H7 (cell line): ENCODE results near the gene CLTCL1. TPM values are rescaled to one million over a fixed set of nuclear protein-coding genes. Genes with fewer than 3 reads are reported as not detected.

Source experiments
- DNase-seq: peaks from one replicate; pipeline ENCODE4 v3.0.0; 2012
- H3K27me3 ChIP-seq: 2 replicates; pipeline ENCODE4 v1.6.0; 2011; ENCODE audit warnings: mild to moderate bottlenecking, low read length; ENCODE audit not compliant: control insufficient read depth, insufficient read depth
- H3K36me3 ChIP-seq: replicated peaks from 2 replicates; pipeline ENCODE4 v1.5.1; 2011; ENCODE audit warnings: low read length; ENCODE audit not compliant: control insufficient read depth, insufficient read depth
- H3K4me3 ChIP-seq: 2 replicates; pipeline ENCODE4 v1.5.1; 2011; ENCODE audit warnings: low read depth, mild to moderate bottlenecking, control low read depth, low read length, moderate library complexity; ENCODE audit not compliant: insufficient read depth
- total RNA-seq: library from RNA; depleted of rRNA; stranded (reverse); fragments of >200 nt; shearing (Covaris generic); gene quantifications from 2 replicates; pipeline ENCODE4 v1.2.3, GENCODE V29; 2014; rRNA removed

CLTCL1 gene
- total RNA-seq, 1 experiment from 2014 or later, result 10.3 TPM

DNA sequence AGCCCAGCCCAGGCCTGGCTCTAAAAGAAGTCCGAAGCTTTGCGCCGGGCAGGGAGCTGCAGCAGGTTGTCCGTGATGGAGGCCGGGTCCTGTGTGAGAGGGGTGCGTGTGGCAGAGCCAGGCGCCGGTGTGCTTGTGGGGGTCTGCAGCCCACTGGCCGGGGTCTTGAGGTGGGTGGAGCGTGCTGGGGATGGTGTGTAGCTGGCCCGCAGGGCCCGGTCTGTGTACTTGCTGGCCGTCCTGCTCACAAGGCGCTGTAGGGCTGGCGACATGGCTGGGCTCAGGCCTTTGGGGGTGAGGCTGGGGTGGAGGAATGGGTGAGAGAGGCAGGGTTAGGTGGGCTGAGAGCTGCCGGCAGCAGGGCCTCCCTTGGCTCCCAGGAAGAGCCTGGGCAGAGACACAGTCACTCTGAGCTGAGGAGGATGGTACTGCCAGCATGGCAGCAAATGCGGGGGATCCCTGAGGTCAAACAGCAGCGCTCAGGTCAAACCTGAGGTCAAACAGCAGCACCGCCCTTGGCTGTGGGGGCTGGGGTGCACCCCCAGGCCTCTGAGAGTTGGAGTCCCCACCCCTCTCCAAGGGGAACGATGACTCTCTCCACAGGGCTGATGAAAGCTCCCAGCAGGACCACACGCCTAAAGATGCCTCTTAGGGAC, 157.2 kb downstream of the CLTCL1 start:
- no peak overlapping the region for H3K4me3 ChIP-seq
- no peaks in the 10 kb centered on the region for H3K27me3 ChIP-seq
- H3K36me3 ChIP-seq, result peaks cover 17% of the 10 kb centered on the region
- DNase-seq, result no peak

DNA sequence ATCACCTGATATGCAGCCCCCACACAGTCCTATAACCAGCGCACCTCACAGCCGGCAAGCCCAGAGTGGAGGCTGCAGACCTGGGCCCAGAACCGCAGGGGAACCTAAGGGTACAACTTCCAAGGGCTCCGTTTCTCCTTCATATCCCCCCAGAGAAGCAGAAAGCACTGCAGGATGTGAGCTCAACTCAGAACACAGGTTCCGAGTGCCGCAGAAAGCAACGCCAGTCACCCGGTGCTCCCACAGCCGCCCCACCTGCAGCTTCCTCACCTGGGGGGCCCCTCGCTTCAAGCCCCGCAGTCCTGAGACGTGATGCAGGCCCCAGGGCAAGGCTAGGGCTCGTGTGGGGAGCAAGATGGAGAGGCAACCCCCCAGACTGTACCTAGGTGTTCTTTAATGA, 158.0 kb downstream of the CLTCL1 start:
- no peak for DNase-seq
- Histone ChIP-seq H3K4me3 (no peak overlapping the region), H3K27me3 (no peaks in the 10 kb centered on the region), H3K36me3 (peaks cover 14% of the 10 kb centered on the region)

- peaks cover 12% of the 10 kb centered on the region for H3K36me3 ChIP-seq
- no peak for DNase-seq
- H3K4me3 ChIP-seq, result no peak overlapping the region
- H3K27me3 ChIP-seq, result no peaks in the 10 kb centered on the region
Measured at GRCh38 chr22:19132693-19133400, 158.7 kb downstream of the CLTCL1 start.

GRCh38 chr22:19132153-19132552, 159.4 kb downstream of the CLTCL1 start:
- no peak for DNase-seq
- Histone ChIP-seq H3K27me3 (no peaks in the 10 kb centered on the region), H3K4me3 (no peak overlapping the region), H3K36me3 (peaks cover 11% of the 10 kb centered on the region)

DNA sequence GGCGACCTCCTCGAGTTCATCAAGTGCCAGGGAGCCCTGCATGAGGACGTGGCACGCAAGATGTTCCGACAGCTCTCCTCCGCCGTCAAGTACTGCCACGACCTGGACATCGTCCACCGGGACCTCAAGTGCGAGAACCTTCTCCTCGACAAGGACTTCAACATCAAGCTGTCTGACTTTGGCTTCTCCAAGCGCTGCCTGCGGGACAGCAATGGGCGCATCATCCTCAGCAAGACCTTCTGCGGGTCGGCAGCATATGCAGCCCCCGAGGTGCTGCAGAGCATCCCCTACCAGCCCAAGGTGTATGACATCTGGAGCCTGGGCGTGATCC, 159.9 kb downstream of the CLTCL1 start:
- H3K36me3 ChIP-seq, result peaks cover 9% of the 10 kb centered on the region
- DNase-seq, result no peak
- no peak overlapping the region for H3K4me3 ChIP-seq
- H3K27me3 ChIP-seq, result no peaks in the 10 kb centered on the region

GRCh38 chr22:19130959-19131684, 160.4 kb downstream of the CLTCL1 start, which contains the start of gene TSSK2:
Gene TSSK2, plus strand, starts transcription at chr22:19131308. Its CDS starts 92 bp downstream, at chr22:19131400.
- no peaks in the 10 kb centered on the region for H3K27me3 ChIP-seq
- DNase-seq, result peak; percentile 84
- H3K36me3 ChIP-seq, result peaks cover 6% of the 10 kb centered on the region
- H3K4me3 ChIP-seq, result no peak within 1 kb of the TSS

- no peaks in the 10 kb centered on the region for H3K27me3 ChIP-seq
- DNase-seq, result no peak
- H3K36me3 ChIP-seq, result peaks cover 6% of the 10 kb centered on the region
- no peak overlapping the region for H3K4me3 ChIP-seq
Measured at GRCh38 chr22:19129871-19130270, 161.6 kb downstream of the CLTCL1 start.

Other genes starting within 250 kb of the CLTCL1 start
- gene DGCR2, start 169.3 kb downstream of the CLTCL1 start, total RNA-seq, result 60.1 and 72.4 TPM in 2 replicates
- not detected in 2 replicates for gene TSSK2, start 160.4 kb downstream of the CLTCL1 start, total RNA-seq
- 17.6 and 28.4 TPM in 2 replicates for gene ESS2, start 147.1 kb downstream of the CLTCL1 start, total RNA-seq
- 0.78 TPM in 1 of 2 replicates, not detected in the other for gene GSC2, start 141.4 kb downstream of the CLTCL1 start, total RNA-seq
- gene SLC25A1, start 113.0 kb downstream of the CLTCL1 start, total RNA-seq, result 171 and 188 TPM in 2 replicates
- 28.8 and 31.4 TPM in 2 replicates for gene HIRA, start 140.0 kb upstream of the CLTCL1 start, total RNA-seq
- gene MRPL40, start 140.8 kb upstream of the CLTCL1 start, total RNA-seq, result 20.1 and 20.2 TPM in 2 replicates
- gene C22orf39, start 156.0 kb upstream of the CLTCL1 start, total RNA-seq, result 42.3 and 45.3 TPM in 2 replicates
- 48.6 and 61.3 TPM in 2 replicates for gene UFD1, start 187.5 kb upstream of the CLTCL1 start, total RNA-seq
- gene CDC45, start 188.2 kb upstream of the CLTCL1 start, total RNA-seq, result 35.8 and 36.8 TPM in 2 replicates
- 2.0 and 3.0 TPM in 2 replicates for gene CLDN5, start 232.7 kb upstream of the CLTCL1 start, total RNA-seq